HFFc6 (cell line): ENCODE data around the gene GPR33. TPM values are rescaled to one million over a fixed set of nuclear protein-coding genes. Genes with fewer than 3 reads are reported as not detected.

Experiments used
- DNase-seq: peaks from one replicate; pipeline ENCODE4 v3.0.0-alpha.2; 2018
- H3K27ac Mint-ChIP-seq: 2 replicates; pipeline ENCODE4 v1.8.0; 2020; ENCODE audit warnings: mild to moderate bottlenecking, mixed read lengths
- H3K27me3 Mint-ChIP-seq: 2 replicates; pipeline ENCODE4 v1.8.0; 2021; ENCODE audit warnings: mild to moderate bottlenecking, moderate library complexity, mixed read lengths; ENCODE audit not compliant: insufficient read depth
- H3K36me3 Mint-ChIP-seq: 2 replicates; pipeline ENCODE4 v1.8.0; 2021; ENCODE audit warnings: low read depth, mixed read lengths
- H3K4me1 Mint-ChIP-seq: 2 replicates; pipeline ENCODE4 v1.8.0; 2020; ENCODE audit warnings: low read depth, mixed read lengths
- H3K4me3 Mint-ChIP-seq: 2 replicates; pipeline ENCODE4 v1.8.0; 2020; ENCODE audit warnings: mild to moderate bottlenecking, moderate library complexity, mixed read lengths
- H3K9me3 Mint-ChIP-seq: 2 replicates; pipeline ENCODE4 v1.8.0; 2020; ENCODE audit warnings: mild to moderate bottlenecking, mixed read lengths
- total RNA-seq, 6 experiments: library from RNA; stranded (reverse); fragmentation: NEBNext Ultra II Directional; extraction: Animal tissue kit (Norgen Biotek cat#: 25700); gene quantifications; 2 replicates in 1 of 6; 3 replicates in 5 of 6; pipeline ENCODE4 v1.2.3, GENCODE V29; 2021
- TF ChIP-seq, protein P1 (sequence below): fragments of 200-600 bp; sonication (generic); IDR thresholded peaks from 2 replicates; pipeline ENCODE4 v1.5.0; 2021; ENCODE audit warnings: antibody characterized with exemption, mild to moderate bottlenecking

GPR33 gene
- total RNA-seq, 6 experiments from 2014 or later = not detected

DNA sequence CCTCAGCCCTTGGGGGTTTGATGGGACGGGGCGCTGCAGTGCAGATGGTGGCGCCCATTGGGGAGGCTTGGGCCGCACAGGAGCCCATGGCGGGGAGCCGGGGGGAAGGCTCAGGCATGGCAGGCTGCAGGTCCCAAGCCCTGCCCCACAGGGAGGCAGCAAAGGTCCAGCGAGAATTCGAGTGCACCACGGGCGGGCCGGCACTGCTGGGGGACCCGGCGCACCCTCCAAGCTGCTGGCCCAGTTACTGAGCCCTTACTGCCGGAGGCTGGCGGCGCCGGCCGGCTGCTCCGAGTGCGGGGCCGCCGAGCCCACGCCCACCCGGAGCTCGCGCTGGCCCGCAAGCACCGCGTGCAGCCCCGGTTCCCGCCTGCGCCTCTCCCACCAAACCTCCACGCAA lies 39.2 kb upstream of the GPR33 start:
- H3K27ac Mint-ChIP-seq = no peak overlapping the region
- peaks cover 18% of the 10 kb centered on the region for H3K27me3 Mint-ChIP-seq
- H3K36me3 Mint-ChIP-seq = no peaks in the 10 kb centered on the region
- H3K4me1 Mint-ChIP-seq = peaks cover 7% of the 10 kb centered on the region; the same call in 1 of the 2 replicates
- H3K4me3 Mint-ChIP-seq = no peak overlapping the region
- no peaks in the 10 kb centered on the region for H3K9me3 Mint-ChIP-seq
- DNase-seq = no peak
- TF ChIP-seq, protein P1, sequence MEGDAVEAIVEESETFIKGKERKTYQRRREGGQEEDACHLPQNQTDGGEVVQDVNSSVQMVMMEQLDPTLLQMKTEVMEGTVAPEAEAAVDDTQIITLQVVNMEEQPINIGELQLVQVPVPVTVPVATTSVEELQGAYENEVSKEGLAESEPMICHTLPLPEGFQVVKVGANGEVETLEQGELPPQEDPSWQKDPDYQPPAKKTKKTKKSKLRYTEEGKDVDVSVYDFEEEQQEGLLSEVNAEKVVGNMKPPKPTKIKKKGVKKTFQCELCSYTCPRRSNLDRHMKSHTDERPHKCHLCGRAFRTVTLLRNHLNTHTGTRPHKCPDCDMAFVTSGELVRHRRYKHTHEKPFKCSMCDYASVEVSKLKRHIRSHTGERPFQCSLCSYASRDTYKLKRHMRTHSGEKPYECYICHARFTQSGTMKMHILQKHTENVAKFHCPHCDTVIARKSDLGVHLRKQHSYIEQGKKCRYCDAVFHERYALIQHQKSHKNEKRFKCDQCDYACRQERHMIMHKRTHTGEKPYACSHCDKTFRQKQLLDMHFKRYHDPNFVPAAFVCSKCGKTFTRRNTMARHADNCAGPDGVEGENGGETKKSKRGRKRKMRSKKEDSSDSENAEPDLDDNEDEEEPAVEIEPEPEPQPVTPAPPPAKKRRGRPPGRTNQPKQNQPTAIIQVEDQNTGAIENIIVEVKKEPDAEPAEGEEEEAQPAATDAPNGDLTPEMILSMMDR = no peak

- DNase-seq = no peak
- Mint-ChIP-seq H3K36me3 (no peaks in the 10 kb centered on the region), H3K27ac (no peak overlapping the region), H3K27me3 (peaks cover 2% of the 10 kb centered on the region; the same call in 1 of the 2 replicates), H3K9me3 (no peaks in the 10 kb centered on the region), H3K4me3 (no peak overlapping the region), H3K4me1 (peaks cover 9% of the 10 kb centered on the region)
- TF ChIP-seq, protein P1 = no peak
Observed at GRCh38 chr14:31510855-31511254, 23.0 kb upstream of the GPR33 start.

DNA sequence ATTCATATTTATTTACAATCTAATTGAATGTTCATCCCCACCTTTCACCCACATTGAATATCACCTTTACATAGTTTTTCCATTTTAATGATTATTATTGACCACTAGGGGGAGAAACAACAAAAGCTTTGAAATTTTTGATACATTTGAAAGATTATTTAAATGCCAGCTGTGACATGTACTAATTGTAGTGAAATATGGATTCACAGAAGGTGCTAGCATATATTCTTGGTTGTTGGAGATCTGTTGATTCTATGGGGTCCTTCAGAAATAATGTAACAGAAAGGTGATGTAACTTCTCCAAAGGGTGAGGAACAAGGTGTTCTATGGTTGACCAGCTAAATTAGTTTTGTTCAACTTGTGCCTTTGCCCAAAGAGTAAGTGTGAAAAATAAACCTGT lies 22.4 kb upstream of the GPR33 start:
- H3K27me3 Mint-ChIP-seq = peaks cover 2% of the 10 kb centered on the region; the same call in 1 of the 2 replicates
- DNase-seq = no peak
- no peak overlapping the region for H3K4me3 Mint-ChIP-seq
- no peaks in the 10 kb centered on the region for H3K36me3 Mint-ChIP-seq
- H3K4me1 Mint-ChIP-seq = peaks cover 15% of the 10 kb centered on the region
- TF ChIP-seq, protein P1 = peak; percentile 94
- H3K9me3 Mint-ChIP-seq = no peaks in the 10 kb centered on the region
- H3K27ac Mint-ChIP-seq = no peak overlapping the region

DNA sequence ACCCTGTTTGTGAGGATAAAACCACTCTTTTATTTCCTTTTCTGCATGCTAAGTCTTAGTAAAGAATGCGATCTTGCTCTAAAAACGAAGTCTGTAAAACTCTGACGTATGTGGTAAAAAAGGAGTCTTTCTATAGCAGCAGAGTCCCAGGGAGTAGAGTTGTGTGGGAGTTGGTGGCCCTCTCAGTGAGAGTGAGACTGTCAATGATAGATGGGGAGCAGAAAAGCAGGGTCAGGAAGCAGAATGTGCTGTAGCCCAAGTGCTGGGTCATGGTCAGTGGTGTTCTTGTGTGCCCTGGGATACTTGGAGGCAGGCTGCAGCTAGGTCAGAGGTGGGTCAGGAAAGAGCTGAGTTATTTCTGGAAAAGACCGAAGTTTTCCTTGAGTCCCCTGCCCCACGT lies 20.3 kb upstream of the GPR33 start:
- H3K4me3 Mint-ChIP-seq = no peak overlapping the region

DNA sequence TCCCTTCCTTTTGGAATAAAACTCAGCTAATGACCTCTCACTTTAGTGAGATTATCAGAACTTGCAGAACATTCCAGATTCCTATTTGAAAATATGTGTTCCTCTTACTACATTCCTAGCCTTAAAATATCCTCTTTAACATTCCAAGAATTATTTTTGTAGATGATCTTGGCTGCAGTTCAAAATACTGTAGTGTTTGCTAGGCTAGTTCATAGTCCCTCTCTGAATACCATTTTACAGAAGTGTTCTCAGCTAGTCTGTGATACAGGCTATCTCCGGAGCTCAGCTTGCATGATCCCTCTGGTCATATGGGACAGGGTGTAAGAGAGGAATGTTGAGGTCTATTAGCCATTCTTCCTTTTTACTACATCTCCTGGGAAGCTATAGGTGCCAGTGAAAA lies 17.6 kb upstream of the GPR33 start:
- Mint-ChIP-seq H3K4me3 (peak overlapping the region; percentile 18), H3K27ac (peak overlapping the region; percentile 22; the same call in 1 of the 2 replicates), H3K9me3 (no peaks in the 10 kb centered on the region), H3K4me1 (peaks cover 21% of the 10 kb centered on the region), H3K36me3 (no peaks in the 10 kb centered on the region), H3K27me3 (peaks cover 4% of the 10 kb centered on the region)
- DNase-seq = peak; percentile 52
- TF ChIP-seq, protein P1 = no peak

More for the DNA sequence above, 20.3 kb upstream of the GPR33 start:
- H3K9me3 Mint-ChIP-seq = no peaks in the 10 kb centered on the region
- no peaks in the 10 kb centered on the region for H3K27me3 Mint-ChIP-seq
- TF ChIP-seq, protein P1 = no peak
- no peak overlapping the region for H3K27ac Mint-ChIP-seq
- peaks cover 21% of the 10 kb centered on the region for H3K4me1 Mint-ChIP-seq
- DNase-seq = no peak
- H3K36me3 Mint-ChIP-seq = no peaks in the 10 kb centered on the region

GRCh38 chr14:31501870-31502269 lies 14.0 kb upstream of the GPR33 start:
- no peak overlapping the region for H3K4me3 Mint-ChIP-seq
- peaks cover 21% of the 10 kb centered on the region for H3K4me1 Mint-ChIP-seq
- no peaks in the 10 kb centered on the region; the same call in 1 of the 2 replicates for H3K9me3 Mint-ChIP-seq
- DNase-seq = no peak
- TF ChIP-seq, protein P1 = no peak
- no peak overlapping the region for H3K27ac Mint-ChIP-seq
- peaks cover 7% of the 10 kb centered on the region for H3K27me3 Mint-ChIP-seq
- no peaks in the 10 kb centered on the region for H3K36me3 Mint-ChIP-seq
